Measurements from ENCODE around the gene TESMIN.

DNA sequence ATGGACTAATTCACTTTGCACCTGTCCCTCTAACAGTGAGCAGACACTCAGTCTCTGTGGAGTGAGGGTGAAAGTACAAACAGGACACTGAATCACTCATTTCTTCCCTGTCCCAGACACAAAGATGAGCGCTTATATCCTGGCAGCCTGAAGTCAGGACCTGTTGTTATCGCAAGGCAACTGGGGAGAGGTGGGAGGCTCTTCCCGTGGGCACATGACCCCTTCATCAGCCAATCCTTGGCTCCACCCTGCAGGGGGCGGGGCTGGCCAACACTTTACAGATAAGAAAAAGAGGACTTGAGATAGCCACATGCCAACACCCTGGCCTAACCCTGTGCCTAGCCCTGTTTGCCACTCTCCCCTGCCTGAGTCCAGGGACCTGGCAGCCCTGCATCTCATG lies 29.5 kb upstream of the TESMIN start:
- TF ChIP-seq POLR2A (IDR thresholded peaks at IDR 0.05): no peak
- TF ChIP-seq, protein P1, sequence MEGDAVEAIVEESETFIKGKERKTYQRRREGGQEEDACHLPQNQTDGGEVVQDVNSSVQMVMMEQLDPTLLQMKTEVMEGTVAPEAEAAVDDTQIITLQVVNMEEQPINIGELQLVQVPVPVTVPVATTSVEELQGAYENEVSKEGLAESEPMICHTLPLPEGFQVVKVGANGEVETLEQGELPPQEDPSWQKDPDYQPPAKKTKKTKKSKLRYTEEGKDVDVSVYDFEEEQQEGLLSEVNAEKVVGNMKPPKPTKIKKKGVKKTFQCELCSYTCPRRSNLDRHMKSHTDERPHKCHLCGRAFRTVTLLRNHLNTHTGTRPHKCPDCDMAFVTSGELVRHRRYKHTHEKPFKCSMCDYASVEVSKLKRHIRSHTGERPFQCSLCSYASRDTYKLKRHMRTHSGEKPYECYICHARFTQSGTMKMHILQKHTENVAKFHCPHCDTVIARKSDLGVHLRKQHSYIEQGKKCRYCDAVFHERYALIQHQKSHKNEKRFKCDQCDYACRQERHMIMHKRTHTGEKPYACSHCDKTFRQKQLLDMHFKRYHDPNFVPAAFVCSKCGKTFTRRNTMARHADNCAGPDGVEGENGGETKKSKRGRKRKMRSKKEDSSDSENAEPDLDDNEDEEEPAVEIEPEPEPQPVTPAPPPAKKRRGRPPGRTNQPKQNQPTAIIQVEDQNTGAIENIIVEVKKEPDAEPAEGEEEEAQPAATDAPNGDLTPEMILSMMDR (IDR thresholded peaks at IDR 0.05): no peak
